GM19324 (cell line): ENCODE results near the gene AXIN1.

Experiments used
- ATAC-seq: cut with Tn5 transposase; IDR thresholded peaks from one replicate; pipeline ENCODE4 v1.9.1; 2021; ENCODE audit warnings: mild to moderate bottlenecking, moderate library complexity; ENCODE audit not compliant: unreplicated experiment, low FRiP score

Gene AXIN1

GRCh38 chr16:285146-286055 lies 67.1 kb downstream of the AXIN1 start:
- ATAC-seq: no peak

- no peak for ATAC-seq
These were observed 68.1 kb downstream of the AXIN1 start for GRCh38 chr16:284204-285120.

GRCh38 chr16:283033-283805 lies 69.3 kb downstream of the AXIN1 start, which contains the start of gene PDIA2:
TSS of gene PDIA2 (plus strand) at chr16:283164. CDS start at chr16:283170, 6 bp downstream.
- no peak for ATAC-seq

- ATAC-seq: no peak
These were observed 70.0 kb downstream of the AXIN1 start for GRCh38 chr16:282491-282890.

- no peak for ATAC-seq
These were observed 70.8 kb downstream of the AXIN1 start for GRCh38 chr16:281660-282255.

- ATAC-seq: no peak
These were observed 71.4 kb downstream of the AXIN1 start for GRCh38 chr16:280991-281659.

- no peak for ATAC-seq
These were observed 72.0 kb downstream of the AXIN1 start, which contains the start of gene ARHGDIG for GRCh38 chr16:280552-280951. TSS of gene ARHGDIG (plus strand) at chr16:280591. CDS start at chr16:280681, 90 bp downstream.

GRCh38 chr16:280005-280460 lies 72.5 kb downstream of the AXIN1 start:
- ATAC-seq: no peak

- ATAC-seq: no peak
These were observed 73.0 kb downstream of the AXIN1 start for GRCh38 chr16:279531-279930.

GRCh38 chr16:278863-279366 lies 73.6 kb downstream of the AXIN1 start:
- ATAC-seq: no peak

GRCh38 chr16:276426-277077 lies 76.0 kb downstream of the AXIN1 start:
- ATAC-seq: no peak

- no peak for ATAC-seq
These were observed 76.7 kb downstream of the AXIN1 start, which contains the start of gene RGS11 for GRCh38 chr16:275786-276232. TSS of gene RGS11 (minus strand) at chr16:275944. CDS start at chr16:275911, 33 bp downstream.

GRCh38 chr16:275041-275641 lies 77.4 kb downstream of the AXIN1 start:
- ATAC-seq: no peak

- no peak for ATAC-seq
These were observed 78.7 kb downstream of the AXIN1 start for GRCh38 chr16:273547-274421.

- no peak for ATAC-seq
These were observed 79.6 kb downstream of the AXIN1 start for GRCh38 chr16:272633-273546.
